AG04449 (cell line): ENCODE data around the gene BMP6.
A peak's percentile ranks its signal among the peaks of the same experiment; 100 is the strongest.

ENCODE experiments used
- CTCF ChIA-PET: fragments of 350-600 bp; formaldehyde crosslinking; extraction: SDS; loops from one replicate; lab custom pipeline; 2021; ENCODE audit warnings: antibody characterized with exemption; lab: Yijun Ruan, JAX
- POLR2A ChIA-PET: fragments of 400-600, 350-600 bp; formaldehyde crosslinking; extraction: SDS; loops from one replicate; lab custom pipeline; 2020; ENCODE audit warnings: antibody characterized with exemption, inconsistent platforms; lab: Yijun Ruan, JAX
- DNase-seq: peaks from one replicate; pipeline ENCODE4 v3.0.0-alpha.2; 2010; ENCODE audit warnings: low read depth, low spot score
- H3K4me3 ChIP-seq: 2 replicates; pipeline ENCODE4 v1.5.1; 2011; ENCODE audit warnings: low read depth, mild to moderate bottlenecking, control low read depth, low read length
- CTCF ChIP-seq: IDR thresholded peaks from one replicate; pipeline ENCODE4 v1.5.1; 2011; ENCODE audit warnings: mild to moderate bottlenecking, moderate library complexity, low read length, control low read depth, inconsistent platforms; ENCODE audit not compliant: insufficient read depth; ENCODE audit errors: missing control alignments

Gene BMP6

GRCh38 chr6:7721649-7722048 lies 4.2 kb upstream of the BMP6 start:
- ChIA-PET POLR2A (no interaction called here), CTCF (interaction anchor here (0.6 to 9.7 kb wide), 37 partner anchors 8 to 352 kb away, joined by 3 to 328 read pairs (median 5); no protein-coding TSS in a partner anchor)
- no peak for TF ChIP-seq CTCF
- DNase-seq = no peak
- H3K4me3 ChIP-seq = no peak overlapping the region

- no peak overlapping the region for H3K4me3 ChIP-seq
- POLR2A ChIA-PET = interaction anchor here (0.6 to 1.0 kb wide), 2 partner anchors 336 to 367 kb away, joined by 3 read pairs; no protein-coding TSS in a partner anchor
- CTCF ChIA-PET = interaction anchor here (0.7 to 9.7 kb wide), 47 partner anchors 9 to 356 kb away, joined by 3 to 328 read pairs (median 5); partner anchors contain the start of gene BLOC1S5
- peak; percentile 42 for TF ChIP-seq CTCF
- DNase-seq = peak; percentile 23
Observed at GRCh38 chr6:7723041-7723447, 2.9 kb upstream of the BMP6 start.

GRCh38 chr6:7723554-7723953 lies 2.3 kb upstream of the BMP6 start:
- no peak for DNase-seq
- no peak for TF ChIP-seq CTCF
- POLR2A ChIA-PET = interaction anchor here (1.0 kb wide), 1 partner anchor 335 kb away, joined by 3 read pairs; no protein-coding TSS in a partner anchor
- CTCF ChIA-PET = interaction anchor here (0.7 to 9.7 kb wide), 42 partner anchors 10 to 356 kb away, joined by 3 to 328 read pairs (median 6); partner anchors contain the start of gene BLOC1S5
- no peak overlapping the region for H3K4me3 ChIP-seq

GRCh38 chr6:7725412-7725811 lies 487 bp upstream of the BMP6 start:
- H3K4me3 ChIP-seq = no peak overlapping the region
- no peak for DNase-seq
- CTCF ChIA-PET = interaction anchor here (0.7 to 9.7 kb wide), 7 partner anchors 11 to 333 kb away, joined by 3 to 328 read pairs (median 3); no protein-coding TSS in a partner anchor
- TF ChIP-seq CTCF = no peak
- POLR2A ChIA-PET = interaction anchor here (0.6 kb wide), 1 partner anchor 32 kb away, joined by 3 read pairs; no protein-coding TSS in a partner anchor

DNA sequence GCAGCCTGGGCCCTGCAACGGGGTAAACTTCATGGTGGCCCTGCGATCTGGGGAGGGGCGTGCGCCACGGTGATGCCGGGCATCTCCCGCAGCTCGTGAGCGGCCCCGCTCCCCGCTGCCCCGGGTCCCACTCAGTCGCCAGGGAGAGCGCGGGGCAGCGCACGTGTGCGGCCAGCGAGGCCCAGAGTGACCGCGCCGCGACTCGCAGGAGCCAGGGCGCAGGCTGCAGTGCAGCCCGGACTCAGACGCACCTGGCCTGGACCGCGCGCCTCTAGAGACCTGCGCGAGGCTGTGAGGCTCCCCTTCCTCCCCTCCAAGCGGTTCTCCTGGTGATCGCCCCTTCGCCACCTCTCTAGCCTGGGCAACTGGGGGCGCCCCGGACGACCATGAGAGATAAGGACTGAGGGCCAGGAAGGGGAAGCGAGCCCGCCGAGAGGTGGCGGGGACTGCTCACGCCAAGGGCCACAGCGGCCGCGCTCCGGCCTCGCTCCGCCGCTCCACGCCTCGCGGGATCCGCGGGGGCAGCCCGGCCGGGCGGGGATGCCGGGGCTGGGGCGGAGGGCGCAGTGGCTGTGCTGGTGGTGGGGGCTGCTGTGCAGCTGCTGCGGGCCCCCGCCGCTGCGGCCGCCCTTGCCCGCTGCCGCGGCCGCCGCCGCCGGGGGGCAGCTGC lies 652 bp downstream of the BMP6 start:
- ChIA-PET CTCF (interaction anchor here (1.6 to 9.7 kb wide), 3 partner anchors 143 to 332 kb away, joined by 3 to 328 read pairs (median 211); no protein-coding TSS in a partner anchor), POLR2A (no interaction called here)
- peak overlapping the region; percentile 63 for H3K4me3 ChIP-seq
- no peak for DNase-seq
- TF ChIP-seq CTCF = no peak
